HepG2 (cell line): Measurements from ENCODE around the gene NKAIN2. TPM values are rescaled to one million over a fixed set of nuclear protein-coding genes. Genes with fewer than 3 reads are reported as not detected.

Experiments used
- ATAC-seq: fragments of 200-7000 bp; cut with Tn5 transposase; 3 replicates; pipeline ENCODE4 v1.9.1; 2020; ENCODE audit warnings: mild to moderate bottlenecking, moderate library complexity
- BruUV-seq: library from RNA; stranded (reverse); fragments of 400-500 nt; replicated peaks from 2 replicates; lab custom pipeline; 2021; lab: Mats Ljungman, UMichigan
- CTCF ChIA-PET: fragments of 300-600 bp; formaldehyde crosslinking; extraction: SDS; loops from one replicate; lab custom pipeline; 2021; ENCODE audit warnings: low total read pairs, inconsistent platforms, low intra/inter-chr PET ratio; lab: Yijun Ruan, JAX
- POLR2A ChIA-PET: fragments of 350-600 bp; sonication (Branson Sonifier 250); formaldehyde crosslinking; loops from one replicate; lab custom pipeline; 2020; ENCODE audit warnings: antibody characterized with exemption, inconsistent platforms; lab: Yijun Ruan, JAX
- DNase-seq: peaks from one replicate; pipeline ENCODE4 v3.0.0-alpha.2; 2015; ENCODE audit warnings: low spot score
- FAIRE-seq: peaks from 3 replicates; lab custom pipeline; 2011; peaks lifted over from hg19 to GRCh38; lab: Jason Lieb, UNC
- H2AFZ ChIP-seq: one replicate; pipeline ENCODE4 v1.6.1; 2011; ENCODE audit warnings: low read length, inconsistent platforms
- H3K27ac ChIP-seq: fragments of 300-600 bp; 3 replicates; pipeline ENCODE4 v1.8.0; 2011; ENCODE audit warnings: mixed run types, mild to moderate bottlenecking, mixed read lengths, low read length, inconsistent platforms; ENCODE audit not compliant: insufficient read depth; ENCODE audit errors: extremely low read length
- H3K27me3 ChIP-seq, 2 experiments: fragments of 200-600 bp in 1 of 2; 2 replicates in 1 of 2; 3 replicates in 1 of 2; pipeline versions ENCODE4 v1.6.0 to v1.8.0; 2011; ENCODE audit warnings: low read length in 2 of 2, mild to moderate bottlenecking in 2 of 2, moderate library complexity in 2 of 2, inconsistent platforms in 1 of 2; ENCODE audit not compliant: insufficient read depth in 2 of 2, control insufficient read depth in 1 of 2
- H3K36me3 ChIP-seq, 2 experiments: fragments of 200-600 bp in 1 of 2; replicated peaks in 1 of 2; 2 replicates in 1 of 2; 3 replicates in 1 of 2; pipeline versions ENCODE4 v1.5.1 to v1.8.0; 2011; ENCODE audit warnings: low read length in 2 of 2, inconsistent platforms in 1 of 2; ENCODE audit not compliant: insufficient read depth in 2 of 2, control insufficient read depth in 1 of 2
- H3K4me1 ChIP-seq: 2 replicates; pipeline ENCODE4 v1.5.1; 2012; ENCODE audit warnings: low read length, inconsistent platforms; ENCODE audit not compliant: insufficient read depth
- H3K4me2 ChIP-seq: 2 replicates; pipeline ENCODE4 v1.6.0; 2011; ENCODE audit warnings: low read depth, low read length, inconsistent platforms
- H3K4me3 ChIP-seq, 3 experiments: fragments of 200-600 bp in 1 of 3; sonication (generic), shearing (Covaris generic) in 1 of 3; replicated peaks in 1 of 3; 2 replicates each; pipeline ENCODE4 v1.5.1; 2011 to 2016; ENCODE audit warnings: low read length in 3 of 3, inconsistent platforms in 2 of 3, low read depth in 2 of 3, mild to moderate bottlenecking in 2 of 3, control low read depth in 1 of 3, mixed read lengths in 1 of 3; ENCODE audit not compliant: insufficient read depth in 1 of 3
- H3K79me2 ChIP-seq: one replicate; pipeline ENCODE4 v1.6.1; 2011; ENCODE audit warnings: low read length, inconsistent platforms; ENCODE audit not compliant: insufficient read depth
- H3K9ac ChIP-seq: 2 replicates; pipeline ENCODE4 v1.6.0; 2011; ENCODE audit warnings: mild to moderate bottlenecking, low read depth, low read length, inconsistent platforms; ENCODE audit not compliant: insufficient read depth
- H3K9me3 ChIP-seq: 2 replicates; pipeline ENCODE4 v1.5.1; 2012; ENCODE audit warnings: mild to moderate bottlenecking, low read length
- H4K20me1 ChIP-seq: 2 replicates; pipeline ENCODE4 v1.6.0; 2011; ENCODE audit warnings: inconsistent platforms, mild to moderate bottlenecking, low read length, moderate library complexity; ENCODE audit not compliant: insufficient read depth
- ARID2 ChIP-seq: sonication (generic); formaldehyde crosslinking; IDR thresholded peaks from 2 replicates; pipeline ENCODE4 v1.8.1; 2022; ENCODE audit warnings: mild to moderate bottlenecking, missing genetic modification reagents, borderline replicate concordance
- ATAD3A ChIP-seq: sonication (generic); formaldehyde crosslinking; IDR thresholded peaks from 2 replicates; pipeline ENCODE4 v1.4.0; 2020; ENCODE audit warnings: missing genetic modification reagents
- ATF6 ChIP-seq: sonication (generic); formaldehyde crosslinking; conservative IDR thresholded peaks from 2 replicates; pipeline ENCODE4 v1.4.0; 2020; ENCODE audit warnings: missing genetic modification reagents
- HCFC1 ChIP-seq: fragments of 150-350 bp; IDR thresholded peaks from 2 replicates; pipeline ENCODE4 v1.6.1; 2014; ENCODE audit warnings: low read depth, low read length
- HNF1B ChIP-seq: sonication (generic); formaldehyde crosslinking; IDR thresholded peaks from 2 replicates; pipeline ENCODE4 v1.5.1; 2020; ENCODE audit warnings: mild to moderate bottlenecking, moderate library complexity, missing genetic modification reagents
- MEF2D ChIP-seq: sonication (generic); formaldehyde crosslinking; IDR thresholded peaks from 2 replicates; pipeline ENCODE4 v1.5.1; 2020; ENCODE audit warnings: mild to moderate bottlenecking, missing genetic modification reagents
- MYC ChIP-seq: sonication (generic); formaldehyde crosslinking; IDR thresholded peaks from 2 replicates; pipeline ENCODE4 v1.9.0; 2021; ENCODE audit warnings: missing genetic modification reagents, borderline replicate concordance
- NFRKB ChIP-seq: fragments of 450-650 bp; IDR thresholded peaks from 2 replicates; pipeline ENCODE4 v1.6.1; 2017
- ZNF280D ChIP-seq: sonication (generic); formaldehyde crosslinking; IDR thresholded peaks from 2 replicates; pipeline ENCODE4 v1.5.1; 2020; ENCODE audit warnings: mild to moderate bottlenecking, missing genetic modification reagents
- ZNF550 ChIP-seq: sonication (generic); formaldehyde crosslinking; IDR thresholded peaks from 2 replicates; pipeline ENCODE4 v1.4.0; 2020; ENCODE audit warnings: mild to moderate bottlenecking, missing genetic modification reagents, borderline replicate concordance
- WGBS: methylation state at CpG from one replicate; pipeline ENCODE4 v1.1.6; 2017; ENCODE audit warnings: low lambda C conversion rate; 5-methylcytosine and 5-hydroxymethylcytosine counted together
- in situ Hi-C: cut with HindIII; loops from 2 replicates; pipeline ENCODE4 v1.10.0; 2017; ENCODE audit warnings: low pct_unique_long_range_greater_than_20kb; ENCODE audit not compliant: extremely low pct_ligation_motif_present
- intact Hi-C: fragments of 100-400 bp; cut with micrococcal nuclease; formaldehyde crosslinking; loops from one replicate; pipeline ENCODE4 v1.10.0; 2022; ENCODE audit not compliant: unreplicated experiment
- polyA plus RNA-seq, 8 experiments: library from polyadenylated mRNA; depleted of rRNA in 3 of 8; stranded (reverse) in 7 of 8; unstranded in 1 of 8; fragments of >200 nt; fragmentation: Illumina TruSeq in 4 of 8; extraction: Trizol in 4 of 8; gene quantifications; 2 replicates each; pipeline versions ENCODE4 v1.2.1 to v1.2.3, GENCODE V29; 2011 to 2016; ENCODE audit warnings: low read depth in 4 of 8, missing spikeins in 1 of 8, mixed read lengths in 1 of 8; ENCODE audit not compliant: insufficient read depth in 1 of 8
- total RNA-seq, 5 experiments: library from RNA; depleted of rRNA; stranded (reverse); fragments of >200 nt; fragmentation: Illumina TruSeq; extraction: Trizol; gene quantifications; 2 replicates each; pipeline ENCODE4 v1.2.3, GENCODE V29; 2016; ENCODE audit warnings: low read depth in 1 of 5

Gene NKAIN2
- total and polyA plus RNA-seq, 2 of the 13 experiments (the other 11 are each of a cell fraction or from before 2014, with no cell fraction given): not detected

GRCh38 chr6:124064317-124065113 is 260.9 kb downstream of the NKAIN2 start:
- Histone ChIP-seq H3K4me1 (no peaks in the 10 kb centered on the region), H3K9ac (no peak overlapping the region), H2AFZ (no peak overlapping the region), H3K36me3 (no peaks in the 10 kb centered on the region), H3K9me3 (no peaks in the 10 kb centered on the region), H3K27me3 (no peaks in the 10 kb centered on the region)
- BruUV-seq: no TSS peak
- in situ Hi-C loops: no loop called here
- TF ChIP-seq NFRKB: no peak
- TF ChIP-seq, all 625 proteins: peak for 0
- intact Hi-C loops: no loop called here
- Histone ChIP-seq H3K4me2 (no peak overlapping the region), H3K27ac (no peak overlapping the region), H3K79me2 (no peaks in the 10 kb centered on the region), H4K20me1 (no peaks in the 10 kb centered on the region), H3K4me3 (no peak overlapping the region)
- no peak for DNase-seq
- ChIA-PET POLR2A (no interaction called here), CTCF (no interaction called here)
- 0% methylated on average over 3 of the region's 3 CpGs for WGBS
- no peak for FAIRE-seq
- ATAC-seq: no peak

GRCh38 chr6:124066269-124066668 is 262.6 kb downstream of the NKAIN2 start:
- CTCF ChIA-PET: no interaction called here
- Histone ChIP-seq H4K20me1 (no peaks in the 10 kb centered on the region), H2AFZ (no peak overlapping the region), H3K9me3 (no peaks in the 10 kb centered on the region), H3K4me3 (no peak overlapping the region), H3K4me2 (no peak overlapping the region), H3K27me3 (no peaks in the 10 kb centered on the region), H3K79me2 (no peaks in the 10 kb centered on the region), H3K27ac (no peak overlapping the region), H3K9ac (no peak overlapping the region), H3K4me1 (no peaks in the 10 kb centered on the region), H3K36me3 (no peaks in the 10 kb centered on the region)
- POLR2A ChIA-PET: no interaction called here
- in situ Hi-C loops (no loop called here), intact Hi-C loops (no loop called here)
- TF ChIP-seq ATAD3A: no peak
- TF ChIP-seq MYC: no peak
- TF ChIP-seq MEF2D (CRISPR knock-in tag): no peak
- no peak for TF ChIP-seq HCFC1
- TF ChIP-seq ATF6 (CRISPR knock-in tag): no peak
- TF ChIP-seq ARID2 (CRISPR knock-in tag): no peak
- TF ChIP-seq ZNF550 (CRISPR knock-in tag): no peak
- TF ChIP-seq ZNF280D: no peak
- TF ChIP-seq HNF1B (CRISPR knock-in tag): no peak
- FAIRE-seq (no peak), ATAC-seq (no peak), DNase-seq (no peak)
- no TSS peak for BruUV-seq
